ENCODE data around the gene LYRM2. TPM values are rescaled to one million over a fixed set of nuclear protein-coding genes. Genes with fewer than 3 reads are reported as not detected.

Gene LYRM2
- total RNA-seq, 1 experiment from 2014 or later: 26.3 TPM

DNA sequence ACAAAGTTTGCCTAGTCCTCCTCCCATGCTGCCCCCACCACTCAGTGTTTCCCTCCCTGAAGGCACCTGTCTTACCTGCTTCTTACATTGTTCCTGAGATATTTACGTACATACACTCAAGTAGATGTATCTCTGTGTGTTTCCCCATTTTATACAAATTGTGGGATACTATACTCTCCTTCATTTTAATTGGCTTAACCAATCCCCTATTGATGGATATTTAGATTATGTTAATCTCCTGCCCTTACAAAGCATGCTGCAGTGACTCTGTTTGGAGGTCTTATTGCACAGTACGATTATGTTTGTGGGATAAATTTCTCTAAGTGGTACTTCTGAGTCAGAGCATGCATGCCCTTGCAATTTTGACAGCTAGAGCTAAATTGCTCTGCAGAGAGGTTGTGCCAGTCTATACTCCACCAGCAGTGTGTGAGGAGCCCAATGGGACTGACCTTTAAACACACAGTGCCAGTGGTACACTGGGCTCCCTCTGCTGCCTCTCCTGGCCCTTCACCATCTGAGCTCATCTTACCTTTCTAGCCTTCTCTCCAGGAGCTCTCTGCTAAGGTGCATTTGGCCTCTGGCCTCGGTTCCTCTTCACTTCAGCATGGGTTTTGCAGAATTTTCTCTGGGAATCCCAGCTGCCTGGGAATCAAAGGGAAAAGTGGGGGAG lies 57.4 kb downstream of the LYRM2 start (continued):
- TF ChIP-seq, protein P1, sequence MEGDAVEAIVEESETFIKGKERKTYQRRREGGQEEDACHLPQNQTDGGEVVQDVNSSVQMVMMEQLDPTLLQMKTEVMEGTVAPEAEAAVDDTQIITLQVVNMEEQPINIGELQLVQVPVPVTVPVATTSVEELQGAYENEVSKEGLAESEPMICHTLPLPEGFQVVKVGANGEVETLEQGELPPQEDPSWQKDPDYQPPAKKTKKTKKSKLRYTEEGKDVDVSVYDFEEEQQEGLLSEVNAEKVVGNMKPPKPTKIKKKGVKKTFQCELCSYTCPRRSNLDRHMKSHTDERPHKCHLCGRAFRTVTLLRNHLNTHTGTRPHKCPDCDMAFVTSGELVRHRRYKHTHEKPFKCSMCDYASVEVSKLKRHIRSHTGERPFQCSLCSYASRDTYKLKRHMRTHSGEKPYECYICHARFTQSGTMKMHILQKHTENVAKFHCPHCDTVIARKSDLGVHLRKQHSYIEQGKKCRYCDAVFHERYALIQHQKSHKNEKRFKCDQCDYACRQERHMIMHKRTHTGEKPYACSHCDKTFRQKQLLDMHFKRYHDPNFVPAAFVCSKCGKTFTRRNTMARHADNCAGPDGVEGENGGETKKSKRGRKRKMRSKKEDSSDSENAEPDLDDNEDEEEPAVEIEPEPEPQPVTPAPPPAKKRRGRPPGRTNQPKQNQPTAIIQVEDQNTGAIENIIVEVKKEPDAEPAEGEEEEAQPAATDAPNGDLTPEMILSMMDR (IDR thresholded peaks at IDR 0.05 in 2 of 3, conservative IDR thresholded peaks at IDR 0.05 in 1 of 3; ENCODE audit: borderline replicate concordance in 1 of 3, insufficient read depth in 1 of 3, low read depth in 2 of 3, low read length in 2 of 3): no peak
- TF ChIP-seq YY1 (IDR thresholded peaks at IDR 0.05; ENCODE audit: extremely low read depth, insufficient replicate concordance, low read depth, low read length): no peak
- TF ChIP-seq, protein P2, sequence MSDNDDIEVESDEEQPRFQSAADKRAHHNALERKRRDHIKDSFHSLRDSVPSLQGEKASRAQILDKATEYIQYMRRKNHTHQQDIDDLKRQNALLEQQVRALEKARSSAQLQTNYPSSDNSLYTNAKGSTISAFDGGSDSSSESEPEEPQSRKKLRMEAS (IDR thresholded peaks at IDR 0.05): no peak
- TF ChIP-seq SP1 (IDR thresholded peaks at IDR 0.05; ENCODE audit: low read depth): no peak

DNA sequence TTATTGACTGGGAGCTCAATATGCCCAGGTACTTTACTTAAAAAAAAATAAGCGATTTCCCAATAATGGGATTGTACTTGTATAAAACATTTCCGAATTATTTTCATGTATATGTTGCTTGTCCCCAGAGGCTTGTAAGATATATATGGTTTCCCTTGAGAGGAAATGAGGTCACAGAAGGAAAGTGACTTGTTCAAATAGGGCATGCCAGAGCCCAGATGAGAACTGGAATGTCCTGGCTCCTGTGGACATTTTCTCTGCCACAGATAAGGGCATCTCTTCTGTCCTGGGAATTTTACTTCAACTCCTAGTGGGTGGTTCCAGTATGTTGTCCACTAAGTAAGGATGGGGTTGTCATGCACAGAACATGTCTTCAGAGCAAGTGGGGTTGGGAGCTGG lies 63.0 kb downstream of the LYRM2 start:
- ATAC-seq (no peak), DNase-seq (ENCODE audit: low read depth, low spot score) (no peak)
- intact Hi-C loops (cut with micrococcal nuclease): no loop called here
- H3K4me3 ChIP-seq (replicated peaks in 1 of 2; ENCODE audit: low read depth in 1 of 2, low read length in 2 of 2): no peak overlapping the region
- no peaks in the 10 kb centered on the region for H3K36me3 ChIP-seq (ENCODE audit: control insufficient read depth in 1 of 2, insufficient read depth in 2 of 2, low read length in 2 of 2)
- no peaks in the 10 kb centered on the region for H4K20me1 ChIP-seq (ENCODE audit: insufficient read depth)
- H3K27ac ChIP-seq (ENCODE audit: low read depth, low read length): no peak overlapping the region
- H3K79me2 ChIP-seq (ENCODE audit: insufficient read depth, low read length): no peaks in the 10 kb centered on the region
- no TSS peak for BruUV-seq (replicated peaks)
- no peaks in the 10 kb centered on the region for H3K27me3 ChIP-seq (ENCODE audit: insufficient read depth, low read length)
- H3K9me3 ChIP-seq (ENCODE audit: control insufficient read depth in 1 of 2, insufficient read depth in 1 of 2, low read depth in 1 of 2, low read length in 2 of 2): no peaks in the 10 kb centered on the region
- no peak overlapping the region for H3K4me2 ChIP-seq (ENCODE audit: low read length)
- no peaks in the 10 kb centered on the region for H3K9me2 ChIP-seq (ENCODE audit: insufficient read depth)
- ChIA-PET CTCF (no interaction called here), POLR2A (no interaction called here), RAD21 (ENCODE audit: low non-redundant PET in 1 of 2, low total read pairs in 2 of 2, uncharacterized antibody in 2 of 2, unreplicated experiment in 2 of 2) (no interaction called here)
- no peaks in the 10 kb centered on the region; a peak in 1 of 4 replicates for H3K4me1 ChIP-seq (ENCODE audit: control insufficient read depth in 1 of 2, insufficient read depth in 2 of 2, low read length in 2 of 2)
- no peak overlapping the region for H3K9ac ChIP-seq (ENCODE audit: low read length)
- H2AFZ ChIP-seq (ENCODE audit: low read depth, low read length, poor library complexity, severe bottlenecking): no peak overlapping the region
- TF ChIP-seq EGR1 (IDR thresholded peaks at IDR 0.05; ENCODE audit: low read depth): no peak
- no peak for TF ChIP-seq REST (IDR thresholded peaks at IDR 0.05; ENCODE audit: low read depth)
- TF ChIP-seq FOSL1 (IDR thresholded peaks at IDR 0.05; ENCODE audit: low read depth): no peak
- no peak for TF ChIP-seq EZH2phosphoT487 (IDR thresholded peaks at IDR 0.05; ENCODE audit: borderline replicate concordance)
- no peak for TF ChIP-seq TCF7L2 (IDR thresholded peaks at IDR 0.05; ENCODE audit: borderline replicate concordance, extremely low read depth, insufficient read depth, insufficient read length)
- TF ChIP-seq, protein P1 (IDR thresholded peaks at IDR 0.05 in 2 of 3, conservative IDR thresholded peaks at IDR 0.05 in 1 of 3; ENCODE audit: borderline replicate concordance in 1 of 3, insufficient read depth in 1 of 3, low read depth in 2 of 3, low read length in 2 of 3): no peak
- no peak for TF ChIP-seq SIN3A (IDR thresholded peaks at IDR 0.05; ENCODE audit: low read depth)
- TF ChIP-seq SP1 (IDR thresholded peaks at IDR 0.05; ENCODE audit: low read depth): no peak
- TF ChIP-seq ATF3 (IDR thresholded peaks at IDR 0.05): no peak
- TF ChIP-seq RAD21 (IDR thresholded peaks at IDR 0.05; ENCODE audit: low read depth): no peak
- TF ChIP-seq ZFX (IDR thresholded peaks at IDR 0.05): no peak
- no peak for TF ChIP-seq POLR2A (IDR thresholded peaks at IDR 0.05; ENCODE audit: borderline replicate concordance, extremely low read depth, insufficient read depth, insufficient read length)
- no peak for TF ChIP-seq YY1 (IDR thresholded peaks at IDR 0.05; ENCODE audit: extremely low read depth, insufficient replicate concordance, low read depth, low read length)
- TF ChIP-seq CBX3 (IDR thresholded peaks at IDR 0.05; ENCODE audit: low read depth): no peak
- TF ChIP-seq CEBPB (IDR thresholded peaks at IDR 0.05; ENCODE audit: low read depth): no peak
- no peak for TF ChIP-seq EZH2 (IDR thresholded peaks at IDR 0.05)

Data from HCT116 (cell line).